ENCODE data around the gene CTLA4. TPM values are rescaled to one million over a fixed set of nuclear protein-coding genes. Genes with fewer than 3 reads are reported as not detected.

CTLA4 gene
- total and polyA plus RNA-seq, 2 of the 4 experiments (the other 2 are of a cell fraction) = not detected

DNA sequence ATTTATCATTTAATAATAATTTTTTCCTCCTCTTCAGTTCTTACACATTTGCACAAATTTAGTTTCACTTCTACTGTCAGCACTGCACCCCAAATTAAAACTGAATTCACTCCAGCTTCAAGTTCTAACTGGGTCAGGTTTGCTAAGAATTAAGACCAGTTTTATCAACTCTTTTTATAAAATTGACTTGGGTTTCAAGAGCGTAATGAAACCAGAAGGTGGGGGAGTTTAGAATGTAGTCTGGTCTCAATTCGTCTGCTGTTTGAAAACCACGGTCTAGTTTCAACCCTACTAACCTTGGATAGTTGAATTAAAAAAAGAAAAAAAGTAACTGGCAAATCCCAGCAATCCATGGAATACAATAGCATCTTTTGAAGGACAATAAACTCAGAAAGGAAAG lies 14.3 kb upstream of the CTLA4 start:
- Histone ChIP-seq H3K14ac (replicated peaks; ENCODE audit: low read depth, low read length) (no peak overlapping the region), H4K91ac (ENCODE audit: insufficient read depth, low read depth, low read length) (no peak overlapping the region), H2AFZ (replicated peaks; ENCODE audit: low read length, poor library complexity) (no peak overlapping the region), H4K5ac (ENCODE audit: low read depth, low read length) (no peak overlapping the region), H3K27ac (ENCODE audit: insufficient read depth, low read length) (no peak overlapping the region), H3K27me3 (ENCODE audit: control insufficient read depth, insufficient read depth, low read length) (peaks cover 28% of the 10 kb centered on the region), H3K79me1 (ENCODE audit: low read depth in 1 of 2, low read length in 2 of 2) (no peaks in the 10 kb centered on the region), H3K9ac (ENCODE audit: low read depth, low read length) (no peak overlapping the region), H2BK20ac (ENCODE audit: low read depth, low read length) (no peak overlapping the region), H3K56ac (ENCODE audit: extremely low read depth, insufficient read depth, low read length) (no peak overlapping the region), H2BK15ac (ENCODE audit: low read depth, low read length) (no peak overlapping the region), H4K20me1 (ENCODE audit: insufficient read depth, low read length) (no peaks in the 10 kb centered on the region), H4K8ac (ENCODE audit: low read depth in 2 of 2, low read length in 2 of 2) (no peak overlapping the region), H3K4ac (ENCODE audit: low read depth, low read length) (no peak overlapping the region), H3K4me3 (ENCODE audit: insufficient read depth, low read depth, low read length) (no peak overlapping the region), H2AK5ac (ENCODE audit: low read depth, low read length) (no peak overlapping the region), H3K9me3 (ENCODE audit: control insufficient read depth, insufficient read depth, low read length) (no peaks in the 10 kb centered on the region), H3K36me3 (ENCODE audit: control insufficient read depth, insufficient read depth, low read length) (no peaks in the 10 kb centered on the region), H2AK9ac (replicated peaks; ENCODE audit: low read depth, low read length, poor library complexity) (no peak overlapping the region), H3K4me1 (ENCODE audit: control insufficient read depth, insufficient read depth, low read length) (no peaks in the 10 kb centered on the region), H3K18ac (ENCODE audit: low read depth, low read length) (no peak overlapping the region), H2BK120ac (ENCODE audit: low read depth, low read length) (no peak overlapping the region), H3K23ac (ENCODE audit: low read depth, low read length) (no peak overlapping the region), H3K9me1 (ENCODE audit: insufficient read depth, low read length) (no peaks in the 10 kb centered on the region), H3K4me2 (ENCODE audit: low read depth, low read length) (no peak overlapping the region), H2BK5ac (ENCODE audit: low read depth, low read length, poor library complexity, severe bottlenecking) (no peak overlapping the region)
- no TSS peak for BruUV-seq (replicated peaks)
- WGBS, 2 experiments (ENCODE audit: extremely low coverage in 2 of 2, insufficient read length in 1 of 2) = no CpG with 5 or more reads among the region's 3 CpGs
- dilution Hi-C loops (cut with HindIII; ENCODE audit: low sequenced_read_pairs, unreplicated experiment) (no loop called here), in situ Hi-C loops (cut with MboI; ENCODE audit: low sequenced_read_pairs) (no loop called here), intact Hi-C loops (cut with micrococcal nuclease) (no loop called here)
- TF ChIP-seq, protein P1, sequence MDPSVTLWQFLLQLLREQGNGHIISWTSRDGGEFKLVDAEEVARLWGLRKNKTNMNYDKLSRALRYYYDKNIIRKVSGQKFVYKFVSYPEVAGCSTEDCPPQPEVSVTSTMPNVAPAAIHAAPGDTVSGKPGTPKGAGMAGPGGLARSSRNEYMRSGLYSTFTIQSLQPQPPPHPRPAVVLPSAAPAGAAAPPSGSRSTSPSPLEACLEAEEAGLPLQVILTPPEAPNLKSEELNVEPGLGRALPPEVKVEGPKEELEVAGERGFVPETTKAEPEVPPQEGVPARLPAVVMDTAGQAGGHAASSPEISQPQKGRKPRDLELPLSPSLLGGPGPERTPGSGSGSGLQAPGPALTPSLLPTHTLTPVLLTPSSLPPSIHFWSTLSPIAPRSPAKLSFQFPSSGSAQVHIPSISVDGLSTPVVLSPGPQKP (IDR thresholded peaks at IDR 0.05; ENCODE audit: borderline replicate concordance, low read depth, low read length) = no peak
- TF ChIP-seq FOS (IDR thresholded peaks at IDR 0.05; ENCODE audit: low read depth, low read length) (no peak), MAFK (IDR thresholded peaks at IDR 0.05; ENCODE audit: low read depth, low read length) (no peak), RAD21 (IDR thresholded peaks at IDR 0.05; ENCODE audit: low read length) (no peak), SMC3 (IDR thresholded peaks at IDR 0.05; ENCODE audit: low read depth, low read length) (no peak), RFX5 (IDR thresholded peaks at IDR 0.05; ENCODE audit: low read depth, low read length) (no peak), POLR2A (IDR thresholded peaks at IDR 0.05; ENCODE audit: low read depth, low read length) (no peak), CEBPB (IDR thresholded peaks at IDR 0.05; ENCODE audit: low read depth, low read length) (no peak), RCOR1 (IDR thresholded peaks at IDR 0.05; ENCODE audit: insufficient replicate concordance, low read length) (no peak), CHD1 (IDR thresholded peaks at IDR 0.05; ENCODE audit: low read depth, low read length) (no peak), NFE2L2 (IDR thresholded peaks at IDR 0.05; ENCODE audit: low read depth, low read length) (no peak), BHLHE40 (IDR thresholded peaks at IDR 0.05; ENCODE audit: low read depth, low read length) (no peak), MXI1 (IDR thresholded peaks at IDR 0.05; ENCODE audit: borderline replicate concordance, low read depth, low read length) (no peak), MAZ (IDR thresholded peaks at IDR 0.05; ENCODE audit: borderline replicate concordance, low read depth, low read length) (no peak)
- TF ChIP-seq, protein P2, sequence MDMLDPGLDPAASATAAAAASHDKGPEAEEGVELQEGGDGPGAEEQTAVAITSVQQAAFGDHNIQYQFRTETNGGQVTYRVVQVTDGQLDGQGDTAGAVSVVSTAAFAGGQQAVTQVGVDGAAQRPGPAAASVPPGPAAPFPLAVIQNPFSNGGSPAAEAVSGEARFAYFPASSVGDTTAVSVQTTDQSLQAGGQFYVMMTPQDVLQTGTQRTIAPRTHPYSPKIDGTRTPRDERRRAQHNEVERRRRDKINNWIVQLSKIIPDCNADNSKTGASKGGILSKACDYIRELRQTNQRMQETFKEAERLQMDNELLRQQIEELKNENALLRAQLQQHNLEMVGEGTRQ (IDR thresholded peaks at IDR 0.05; ENCODE audit: low read depth, low read length) = no peak
- TF ChIP-seq, protein P3, sequence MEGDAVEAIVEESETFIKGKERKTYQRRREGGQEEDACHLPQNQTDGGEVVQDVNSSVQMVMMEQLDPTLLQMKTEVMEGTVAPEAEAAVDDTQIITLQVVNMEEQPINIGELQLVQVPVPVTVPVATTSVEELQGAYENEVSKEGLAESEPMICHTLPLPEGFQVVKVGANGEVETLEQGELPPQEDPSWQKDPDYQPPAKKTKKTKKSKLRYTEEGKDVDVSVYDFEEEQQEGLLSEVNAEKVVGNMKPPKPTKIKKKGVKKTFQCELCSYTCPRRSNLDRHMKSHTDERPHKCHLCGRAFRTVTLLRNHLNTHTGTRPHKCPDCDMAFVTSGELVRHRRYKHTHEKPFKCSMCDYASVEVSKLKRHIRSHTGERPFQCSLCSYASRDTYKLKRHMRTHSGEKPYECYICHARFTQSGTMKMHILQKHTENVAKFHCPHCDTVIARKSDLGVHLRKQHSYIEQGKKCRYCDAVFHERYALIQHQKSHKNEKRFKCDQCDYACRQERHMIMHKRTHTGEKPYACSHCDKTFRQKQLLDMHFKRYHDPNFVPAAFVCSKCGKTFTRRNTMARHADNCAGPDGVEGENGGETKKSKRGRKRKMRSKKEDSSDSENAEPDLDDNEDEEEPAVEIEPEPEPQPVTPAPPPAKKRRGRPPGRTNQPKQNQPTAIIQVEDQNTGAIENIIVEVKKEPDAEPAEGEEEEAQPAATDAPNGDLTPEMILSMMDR (conservative IDR thresholded peaks at IDR 0.05; ENCODE audit: low read depth, low read length) = no peak
- ATAC-seq (ENCODE audit: low read depth) = no peak
- no peak for DNase-seq
- ChIA-PET CTCF (interaction anchor here (0.6 kb wide), 1 partner anchor 1131 kb away, joined by 3 read pairs; no protein-coding TSS in a partner anchor), POLR2A (ENCODE audit: unreplicated experiment) (no interaction called here)
